H9 (cell line): ENCODE data around the gene KCNJ14. TPM values are rescaled to one million over a fixed set of nuclear protein-coding genes. Genes with fewer than 3 reads are reported as not detected.

Source experiments
- DNase-seq: peaks from one replicate; pipeline ENCODE4 v3.0.0-alpha.2; 2017
- H2AFZ ChIP-seq: one replicate; pipeline ENCODE4 v1.6.1; 2013; ENCODE audit warnings: mild to moderate bottlenecking, low read length, control low read depth, moderate library complexity
- H2AK5ac ChIP-seq: 2 replicates; pipeline ENCODE4 v1.6.1; 2013; ENCODE audit warnings: low read length, control low read depth, mixed read lengths; ENCODE audit not compliant: insufficient read length
- H2BK120ac ChIP-seq: one replicate; pipeline ENCODE4 v1.6.1; 2013; ENCODE audit warnings: low read depth, mild to moderate bottlenecking, low read length, control low read depth, inconsistent platforms; ENCODE audit not compliant: poor library complexity, severe bottlenecking
- H2BK12ac ChIP-seq: 2 replicates; pipeline ENCODE4 v1.6.1; 2013; ENCODE audit warnings: low read length, control low read depth, mixed read lengths, low read depth; ENCODE audit not compliant: insufficient read length
- H2BK15ac ChIP-seq: 2 replicates; pipeline ENCODE4 v1.6.1; 2013; ENCODE audit warnings: low read depth, low read length, control low read depth
- H2BK20ac ChIP-seq: one replicate; pipeline ENCODE4 v1.6.1; 2013; ENCODE audit warnings: low read depth, mild to moderate bottlenecking, low read length, control low read depth, inconsistent platforms; ENCODE audit not compliant: poor library complexity, severe bottlenecking
- H2BK5ac ChIP-seq: 2 replicates; pipeline ENCODE4 v1.6.1; 2013; ENCODE audit warnings: low read length, control low read depth, mixed read lengths; ENCODE audit not compliant: insufficient read length
- H3K14ac ChIP-seq: 2 replicates; pipeline ENCODE4 v1.6.1; 2013; ENCODE audit warnings: low read length, control low read depth; ENCODE audit not compliant: insufficient read depth
- H3K18ac ChIP-seq: 2 replicates; pipeline ENCODE4 v1.6.1; 2013; ENCODE audit warnings: low read depth, mild to moderate bottlenecking, mixed read lengths, low read length, control low read depth; ENCODE audit not compliant: insufficient read length
- H3K23ac ChIP-seq: 2 replicates; pipeline ENCODE4 v1.6.1; 2013; ENCODE audit warnings: low read length, control low read depth, mixed read lengths, low read depth; ENCODE audit not compliant: insufficient read length
- H3K23me2 ChIP-seq: 2 replicates; pipeline ENCODE4 v1.6.1; 2013; ENCODE audit warnings: low read depth, mild to moderate bottlenecking, mixed read lengths, low read length, control low read depth; ENCODE audit not compliant: insufficient read length, poor library complexity, severe bottlenecking
- H3K27ac ChIP-seq: 2 replicates; pipeline ENCODE4 v1.5.1; 2013; ENCODE audit warnings: low read length, control low read depth, mixed read lengths, low read depth; ENCODE audit not compliant: insufficient read length
- H3K27me3 ChIP-seq: 2 replicates; pipeline ENCODE4 v1.6.1; 2013; ENCODE audit warnings: low read length, control low read depth, inconsistent platforms; ENCODE audit not compliant: insufficient read depth
- H3K4ac ChIP-seq: 2 replicates; pipeline ENCODE4 v1.6.1; 2013; ENCODE audit warnings: low read depth, mild to moderate bottlenecking, control low read depth, inconsistent platforms, low read length, moderate library complexity
- H3K4me1 ChIP-seq: 2 replicates; pipeline ENCODE4 v1.6.1; 2013; ENCODE audit warnings: low read length, control low read depth, inconsistent platforms; ENCODE audit not compliant: insufficient read depth
- H3K4me2 ChIP-seq: 2 replicates; pipeline ENCODE4 v1.6.1; 2013; ENCODE audit warnings: low read length, control low read depth, mixed read lengths; ENCODE audit not compliant: insufficient read length, insufficient read depth
- H3K56ac ChIP-seq: 2 replicates; pipeline ENCODE4 v1.6.1; 2013; ENCODE audit warnings: low read depth, mild to moderate bottlenecking, mixed read lengths, low read length, control low read depth; ENCODE audit not compliant: insufficient read length
- H3K79me1 ChIP-seq: 2 replicates; pipeline ENCODE4 v1.6.1; 2013; ENCODE audit warnings: low read depth, mild to moderate bottlenecking, moderate library complexity, low read length, control low read depth, inconsistent platforms; ENCODE audit not compliant: insufficient read depth, poor library complexity, severe bottlenecking
- H3K79me2 ChIP-seq: 2 replicates; pipeline ENCODE4 v1.6.1; 2013; ENCODE audit warnings: low read length, control low read depth, inconsistent platforms; ENCODE audit not compliant: insufficient read depth
- H3K9ac ChIP-seq: 2 replicates; pipeline ENCODE4 v1.6.1; 2013; ENCODE audit warnings: low read length, control low read depth, mixed read lengths; ENCODE audit not compliant: insufficient read length; ENCODE audit errors: extremely low read depth
- H3K9me3 ChIP-seq: one replicate; pipeline ENCODE4 v1.6.1; 2013; ENCODE audit warnings: low read depth, low read length, inconsistent platforms; ENCODE audit not compliant: control insufficient read depth
- H3T11ph ChIP-seq: one replicate; pipeline ENCODE4 v1.6.1; 2013; ENCODE audit warnings: mild to moderate bottlenecking, low read length, control low read depth, inconsistent platforms
- H4K20me1 ChIP-seq: one replicate; pipeline ENCODE4 v1.6.1; 2013; ENCODE audit not compliant: control insufficient read depth, insufficient read length, insufficient read depth
- H4K5ac ChIP-seq: 2 replicates; pipeline ENCODE4 v1.6.1; 2013; ENCODE audit warnings: low read depth, mild to moderate bottlenecking, mixed read lengths, low read length, control low read depth; ENCODE audit not compliant: insufficient read length
- H4K8ac ChIP-seq: replicated peaks from 2 replicates; pipeline ENCODE4 v1.6.1; 2013; ENCODE audit warnings: low read length, control low read depth, mixed read lengths, low read depth; ENCODE audit not compliant: insufficient read length
- H4K91ac ChIP-seq: 2 replicates; pipeline ENCODE4 v1.6.1; 2013; ENCODE audit warnings: low read depth, mild to moderate bottlenecking, moderate library complexity, mixed read lengths, low read length, control low read depth; ENCODE audit not compliant: insufficient read length
- H3K27ac Mint-ChIP-seq, 3 experiments: 2 replicates in 2 of 3; 3 replicates in 1 of 3; pipeline ENCODE4 v1.8.0; 2020 to 2021; ENCODE audit warnings: mixed read lengths in 3 of 3, mild to moderate bottlenecking in 1 of 3, moderate library complexity in 1 of 3
- H3K27me3 Mint-ChIP-seq: 2 replicates; pipeline ENCODE4 v1.8.0; 2021; ENCODE audit warnings: low read depth, mild to moderate bottlenecking, moderate library complexity, mixed read lengths
- H3K36me3 Mint-ChIP-seq, 3 experiments: 2 replicates in 2 of 3; 3 replicates in 1 of 3; pipeline ENCODE4 v1.8.0; 2020 to 2021; ENCODE audit warnings: low read depth in 3 of 3, mixed read lengths in 3 of 3; ENCODE audit not compliant: insufficient read depth in 1 of 3
- H3K4me1 Mint-ChIP-seq, 2 experiments: 2 replicates each; pipeline ENCODE4 v1.8.0; 2020; ENCODE audit warnings: mixed read lengths in 2 of 2
- H3K4me3 Mint-ChIP-seq, 2 experiments: 2 replicates in 1 of 2; 3 replicates in 1 of 2; pipeline ENCODE4 v1.8.0; 2020 to 2021; ENCODE audit warnings: mild to moderate bottlenecking in 2 of 2, mixed read lengths in 2 of 2, moderate library complexity in 1 of 2
- H3K9me3 Mint-ChIP-seq, 2 experiments: 2 replicates in 1 of 2; 3 replicates in 1 of 2; pipeline ENCODE4 v1.8.0; 2020; ENCODE audit warnings: mild to moderate bottlenecking in 2 of 2, mixed read lengths in 2 of 2, moderate library complexity in 1 of 2
- CTCF ChIP-seq: fragments of 200-600 bp; sonication (generic); conservative IDR thresholded peaks from 3 replicates; pipeline ENCODE4 v1.8.0; 2021; ENCODE audit warnings: antibody characterized with exemption, mild to moderate bottlenecking
- WGBS: extraction: QIAGEN DNeasy Blood & Tissue Kit; methylation state at CpG from one replicate; pipeline ENCODE4 v1.1.7; 2013; ENCODE audit warnings: missing lambda C conversion rate, low lambda C conversion rate, mixed read lengths; ENCODE audit not compliant: insufficient read length; ENCODE audit errors: extremely low coverage; 5-methylcytosine and 5-hydroxymethylcytosine counted together
- total RNA-seq: library from RNA; stranded (reverse); gene quantifications from 2 replicates; pipeline ENCODE4 v1.2.1, GENCODE V29; 2021

The KCNJ14 gene
- total RNA-seq, 1 experiment from 2014 or later, result 1.2 TPM

- Histone ChIP-seq H3K27me3 (peaks cover 2% of the 10 kb centered on the region; the same call in 1 of the 2 replicates), H3K4ac (no peak overlapping the region), H3K4me2 (no peak overlapping the region), H2BK12ac (no peak overlapping the region), H3K23me2 (peaks cover 12% of the 10 kb centered on the region), H2BK20ac (no peak overlapping the region), H4K8ac (no peak overlapping the region), H4K91ac (no peak overlapping the region), H2BK5ac (no peak overlapping the region), H3K14ac (no peak overlapping the region), H2BK120ac (no peak overlapping the region), H3T11ph (no peak overlapping the region), H3K27ac (no peak overlapping the region), H2BK15ac (no peak overlapping the region), H3K79me1 (no peaks in the 10 kb centered on the region), H2AFZ (no peak overlapping the region), H2AK5ac (no peak overlapping the region), H3K9me3 (no peaks in the 10 kb centered on the region), H3K56ac (no peak overlapping the region), H4K20me1 (no peaks in the 10 kb centered on the region), H4K5ac (no peak overlapping the region), H3K79me2 (no peaks in the 10 kb centered on the region), H3K18ac (no peak overlapping the region), H3K9ac (no peak overlapping the region), H3K4me1 (no peaks in the 10 kb centered on the region), H3K23ac (no peak overlapping the region)
- peaks cover 6% of the 10 kb centered on the region for H3K27me3 Mint-ChIP-seq
- TF ChIP-seq CTCF, result no peak
- no peak overlapping the region for H3K27ac Mint-ChIP-seq
- peaks cover 13 to 18% of the 10 kb centered on the region in 2 experiments for H3K4me1 Mint-ChIP-seq
- WGBS, result no CpG with 5 or more reads among the region's 7 CpGs
- H3K36me3 Mint-ChIP-seq, result 0 out of 7 replicates have a peak, but pooled peaks cover 0 to 5% (median 0%) of the 10 kb centered on the region in 3 experiments
- no peak overlapping the region for H3K4me3 Mint-ChIP-seq
- no peak for DNase-seq
- H3K9me3 Mint-ChIP-seq, result no peaks in the 10 kb centered on the region
These were observed 52.6 kb downstream of the KCNJ14 start for GRCh38 chr19:48507911-48508439.
